Smooth muscle cell (in vitro differentiated cells): Measurements from ENCODE around the gene TMEM126A. TPM values are rescaled to one million over a fixed set of nuclear protein-coding genes. Genes with fewer than 3 reads are reported as not detected.
A peak's percentile ranks its signal among the peaks of the same experiment; 100 is the strongest.

Source experiments
- DNase-seq: peaks from one replicate; lab custom pipeline; 2025; ENCODE audit not compliant: unreplicated experiment; lab: John Stamatoyannopoulos, UW
- H2AFZ ChIP-seq: fragments of 200-600 bp; sonication (generic); 2 replicates; pipeline ENCODE4 v1.6.0; 2016; ENCODE audit warnings: antibody characterized with exemption, low read depth, mild to moderate bottlenecking
- H3F3A ChIP-seq: fragments of 200-600 bp; sonication (generic); 2 replicates; pipeline ENCODE4 v1.6.0; 2017; ENCODE audit warnings: antibody characterized with exemption, low read depth
- H3K27ac ChIP-seq: fragments of 200-600 bp; sonication (generic); 2 replicates; pipeline ENCODE4 v1.5.1; 2016; ENCODE audit warnings: low read depth, mild to moderate bottlenecking
- H3K27me3 ChIP-seq: fragments of 200-600 bp; sonication (generic); 2 replicates; pipeline ENCODE4 v1.6.1; 2016; ENCODE audit warnings: low read depth, mild to moderate bottlenecking
- H3K36me3 ChIP-seq: fragments of 200-600 bp; sonication (generic); 2 replicates; pipeline ENCODE4 v1.5.1; 2016; ENCODE audit warnings: low read depth
- H3K4me1 ChIP-seq: fragments of 200-600 bp; sonication (generic); 2 replicates; pipeline ENCODE4 v1.5.1; 2016; ENCODE audit warnings: low read depth
- H3K4me2 ChIP-seq: fragments of 200-600 bp; sonication (generic); 2 replicates; pipeline ENCODE4 v1.6.0; 2016; ENCODE audit warnings: mild to moderate bottlenecking
- H3K4me3 ChIP-seq: fragments of 200-600 bp; sonication (generic); 2 replicates; pipeline ENCODE4 v1.5.1; 2016; ENCODE audit warnings: mild to moderate bottlenecking
- H3K79me2 ChIP-seq: fragments of 200-600 bp; sonication (generic); 2 replicates; pipeline ENCODE4 v1.6.0; 2016; ENCODE audit warnings: low read depth, mild to moderate bottlenecking
- H3K9ac ChIP-seq: fragments of 200-600 bp; sonication (generic); 2 replicates; pipeline ENCODE4 v1.6.0; 2016; ENCODE audit warnings: low read depth
- H3K9me3 ChIP-seq: fragments of 200-600 bp; sonication (generic); replicated peaks from 2 replicates; pipeline ENCODE4 v1.5.1; 2016; ENCODE audit warnings: low read depth
- H4K20me1 ChIP-seq: fragments of 200-600 bp; sonication (generic); 2 replicates; pipeline ENCODE4 v1.6.0; 2016; ENCODE audit warnings: low read depth
- WGBS: methylation state at CpG from one replicate; pipeline ENCODE4 v1.1.7; 2016; ENCODE audit warnings: low lambda C conversion rate; 5-methylcytosine and 5-hydroxymethylcytosine counted together
- polyA plus RNA-seq: library from polyadenylated mRNA; unstranded; fragments of >200 nt; fragmentation: Nextera tagmentation; extraction: Ambion mirVana; gene quantifications from 2 replicates; pipeline ENCODE4 v1.2.1, GENCODE V29; 2016
- total RNA-seq: library from RNA; depleted of rRNA; stranded (reverse); fragments of >200 nt; gene quantifications from 2 replicates; pipeline ENCODE4 v1.2.3, GENCODE V29; 2014
- TF ChIP-seq, protein P1 (sequence below): fragments of 200-600 bp; sonication (generic); IDR thresholded peaks from 2 replicates; pipeline ENCODE4 v1.5.1; 2017; ENCODE audit warnings: borderline replicate concordance, mild to moderate bottlenecking, antibody characterized with exemption; ENCODE audit not compliant: insufficient read depth, poor library complexity, severe bottlenecking

Gene TMEM126A
- total and polyA plus RNA-seq, 2 experiments from 2014 or later = 53.4 to 69.1 TPM

GRCh38 chr11:85626496-85626895 is 21.3 kb upstream of the TMEM126A start:
- Histone ChIP-seq H3K36me3 (no peaks in the 10 kb centered on the region), H3K27ac (no peak overlapping the region), H3K27me3 (no peaks in the 10 kb centered on the region), H4K20me1 (no peaks in the 10 kb centered on the region), H3K4me3 (peak overlapping the region; percentile 63), H2AFZ (peak overlapping the region; percentile 93), H3K79me2 (peaks cover 26% of the 10 kb centered on the region), H3F3A (no peaks in the 10 kb centered on the region), H3K4me1 (peaks cover 22% of the 10 kb centered on the region), H3K9me3 (no peaks in the 10 kb centered on the region), H3K4me2 (peak overlapping the region; percentile 98), H3K9ac (no peak overlapping the region)
- DNase-seq = no peak
- TF ChIP-seq, protein P1, sequence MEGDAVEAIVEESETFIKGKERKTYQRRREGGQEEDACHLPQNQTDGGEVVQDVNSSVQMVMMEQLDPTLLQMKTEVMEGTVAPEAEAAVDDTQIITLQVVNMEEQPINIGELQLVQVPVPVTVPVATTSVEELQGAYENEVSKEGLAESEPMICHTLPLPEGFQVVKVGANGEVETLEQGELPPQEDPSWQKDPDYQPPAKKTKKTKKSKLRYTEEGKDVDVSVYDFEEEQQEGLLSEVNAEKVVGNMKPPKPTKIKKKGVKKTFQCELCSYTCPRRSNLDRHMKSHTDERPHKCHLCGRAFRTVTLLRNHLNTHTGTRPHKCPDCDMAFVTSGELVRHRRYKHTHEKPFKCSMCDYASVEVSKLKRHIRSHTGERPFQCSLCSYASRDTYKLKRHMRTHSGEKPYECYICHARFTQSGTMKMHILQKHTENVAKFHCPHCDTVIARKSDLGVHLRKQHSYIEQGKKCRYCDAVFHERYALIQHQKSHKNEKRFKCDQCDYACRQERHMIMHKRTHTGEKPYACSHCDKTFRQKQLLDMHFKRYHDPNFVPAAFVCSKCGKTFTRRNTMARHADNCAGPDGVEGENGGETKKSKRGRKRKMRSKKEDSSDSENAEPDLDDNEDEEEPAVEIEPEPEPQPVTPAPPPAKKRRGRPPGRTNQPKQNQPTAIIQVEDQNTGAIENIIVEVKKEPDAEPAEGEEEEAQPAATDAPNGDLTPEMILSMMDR = no peak
- WGBS = 77% methylated on average over 2 of the region's 2 CpGs

- Histone ChIP-seq H3K4me3 (peak within 1 kb of the TSS; percentile 63), H3K9me3 (no peaks in the 10 kb centered on the region)
- DNase-seq = no peak
Observed at GRCh38 chr11:85627332-85627997, 20.3 kb upstream of the TMEM126A start, which contains the start of gene DLG2. DLG2 (minus strand) TSS chr11:85627344.

DNA sequence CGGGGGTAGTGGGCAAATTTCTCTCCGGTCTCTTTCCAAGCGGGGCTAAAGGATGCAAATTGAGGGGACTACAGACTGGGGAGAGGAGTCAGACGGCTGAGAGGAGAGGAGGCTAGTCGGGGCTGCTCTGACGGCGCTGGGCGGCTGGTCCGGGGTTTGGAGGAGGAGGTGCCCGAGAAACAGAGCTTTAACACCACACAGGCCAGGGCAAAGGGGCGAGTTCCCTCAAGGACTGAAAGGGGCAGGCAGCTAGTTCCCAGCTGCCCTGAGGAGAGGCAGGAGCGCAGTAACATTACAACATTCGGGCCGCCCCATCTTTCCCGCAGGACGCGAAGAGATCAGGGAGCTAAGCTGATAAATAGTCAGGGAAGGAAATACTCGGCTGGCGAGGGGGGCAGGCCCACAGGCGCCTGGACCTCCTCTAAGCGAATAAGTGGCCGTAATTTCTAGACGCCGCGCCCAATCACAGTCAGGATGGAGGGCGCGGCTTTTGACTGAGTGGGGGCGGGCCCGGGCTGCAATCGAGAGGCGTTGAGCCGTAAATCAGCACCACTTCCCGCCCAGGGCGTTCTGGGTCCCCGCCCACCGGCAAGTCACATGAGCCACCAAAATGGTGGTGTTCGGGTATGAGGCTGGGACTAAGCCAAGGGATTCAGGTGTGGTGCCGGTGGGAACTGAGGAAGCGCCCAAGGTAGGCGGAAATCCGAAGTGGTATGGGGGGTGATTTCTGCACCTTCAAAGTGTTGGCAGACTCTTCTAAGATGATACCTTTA is 19.6 kb upstream of the TMEM126A start, which contains the start of gene TMEM126B:
Gene TMEM126B, plus strand, starts transcription at position 596 of the 773 bp plus-strand sequence. Its CDS starts 15 bp downstream, at position 611.
- WGBS = under 1% methylated on average over 38 of the region's 41 CpGs

More at GRCh38 chr11:85627332-85627997, 20.3 kb upstream of the TMEM126A start, which contains the start of gene DLG2:
- Histone ChIP-seq H3K27me3 (no peaks in the 10 kb centered on the region), H3F3A (no peaks in the 10 kb centered on the region), H3K79me2 (peaks cover 36% of the 10 kb centered on the region), H4K20me1 (no peaks in the 10 kb centered on the region), H2AFZ (peak within 1 kb of the TSS; percentile 93), H3K4me1 (peaks cover 22% of the 10 kb centered on the region), H3K9ac (peak within 1 kb of the TSS; percentile 69), H3K4me2 (peak within 1 kb of the TSS; percentile 98), H3K36me3 (no peaks in the 10 kb centered on the region), H3K27ac (peak within 1 kb of the TSS; percentile 71)
- TF ChIP-seq, protein P1 = no peak
- 3% methylated on average over 23 of the region's 23 CpGs for WGBS

More for the DNA sequence above, 19.6 kb upstream of the TMEM126A start, which contains the start of gene TMEM126B:
- H3K9ac ChIP-seq = peak within 1 kb of the TSS; percentile 69
- H3K4me2 ChIP-seq = peak within 1 kb of the TSS; percentile 98
- peaks cover 37% of the 10 kb centered on the region for H3K79me2 ChIP-seq
- H3K4me3 ChIP-seq = peak within 1 kb of the TSS; percentile 63
- H3K27me3 ChIP-seq = no peaks in the 10 kb centered on the region
- H3K27ac ChIP-seq = peak within 1 kb of the TSS; percentile 71
- peak; percentile 83 for DNase-seq
- TF ChIP-seq, protein P1 = no peak
- H3K4me1 ChIP-seq = peaks cover 22% of the 10 kb centered on the region
- no peaks in the 10 kb centered on the region for H3K36me3 ChIP-seq
- H2AFZ ChIP-seq = peak within 1 kb of the TSS; percentile 93
- no peaks in the 10 kb centered on the region for H3F3A ChIP-seq
- H4K20me1 ChIP-seq = no peaks in the 10 kb centered on the region
- no peaks in the 10 kb centered on the region for H3K9me3 ChIP-seq
